ENCODE results near the gene MED9.

- TF ChIP-seq EP300 (IDR thresholded peaks at IDR 0.05; ENCODE audit: borderline replicate concordance) (no peak), CEBPB (IDR thresholded peaks at IDR 0.05) (no peak), RAD21 (IDR thresholded peaks at IDR 0.05; ENCODE audit: low read depth) (no peak), MAX (IDR thresholded peaks at IDR 0.05) (no peak), REST (IDR thresholded peaks at IDR 0.05; ENCODE audit: low read depth) (no peak), NFIC (IDR thresholded peaks at IDR 0.05) (no peak)
These were observed 20.5 kb upstream of the MED9 start for GRCh38 chr17:17456251-17456650.
